ENCODE measurements around the gene BTF3.

The BTF3 gene

DNA sequence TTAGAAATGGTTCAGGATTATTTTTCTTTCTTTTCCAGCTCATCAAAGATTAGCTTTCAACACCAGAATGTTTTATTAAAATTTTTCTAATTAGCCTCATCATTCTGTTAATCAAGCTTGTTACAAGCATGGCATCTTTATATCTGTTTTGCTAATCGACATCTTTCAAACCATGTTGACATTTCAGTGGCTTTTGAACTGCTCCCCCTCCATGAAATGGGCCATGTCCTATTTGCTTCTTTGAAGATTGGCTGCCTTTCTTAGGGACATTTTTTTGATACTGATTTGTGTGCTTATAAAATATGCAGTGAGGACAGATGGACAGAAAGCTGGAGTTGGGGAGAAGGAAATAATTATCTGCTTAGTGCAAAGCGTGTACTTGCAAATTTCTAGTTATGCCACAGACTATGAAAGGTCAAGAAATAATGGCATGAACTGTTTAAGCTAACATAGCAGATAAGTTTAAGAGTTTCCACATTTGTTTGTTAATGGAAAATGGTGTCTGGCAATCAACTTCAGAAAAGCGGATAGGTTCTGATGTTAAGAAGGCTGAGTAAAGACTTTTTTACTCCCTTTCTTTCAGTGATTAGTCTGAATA lies 27.5 kb downstream of the BTF3 start:
- no peak for DNase-seq

DNA sequence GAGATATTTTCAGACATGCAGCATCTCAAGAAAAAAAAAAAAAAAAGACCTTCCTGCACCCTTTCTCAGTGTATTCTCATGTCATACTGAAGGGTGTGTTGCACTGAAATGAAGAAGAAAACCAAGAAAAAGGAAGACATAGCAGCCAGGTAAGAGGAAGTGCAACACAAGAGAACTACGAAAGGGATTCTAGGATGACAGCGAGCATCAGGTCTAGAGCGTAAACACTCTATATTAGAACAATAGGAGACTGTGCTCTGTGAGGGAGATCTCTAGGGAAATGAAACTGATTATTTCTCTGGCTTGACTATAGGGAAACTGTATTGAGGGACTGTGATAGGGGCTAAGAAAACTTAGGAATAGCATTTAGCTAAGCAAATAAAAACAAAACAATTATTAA lies 30.0 kb downstream of the BTF3 start:
- no peak for DNase-seq

DNA sequence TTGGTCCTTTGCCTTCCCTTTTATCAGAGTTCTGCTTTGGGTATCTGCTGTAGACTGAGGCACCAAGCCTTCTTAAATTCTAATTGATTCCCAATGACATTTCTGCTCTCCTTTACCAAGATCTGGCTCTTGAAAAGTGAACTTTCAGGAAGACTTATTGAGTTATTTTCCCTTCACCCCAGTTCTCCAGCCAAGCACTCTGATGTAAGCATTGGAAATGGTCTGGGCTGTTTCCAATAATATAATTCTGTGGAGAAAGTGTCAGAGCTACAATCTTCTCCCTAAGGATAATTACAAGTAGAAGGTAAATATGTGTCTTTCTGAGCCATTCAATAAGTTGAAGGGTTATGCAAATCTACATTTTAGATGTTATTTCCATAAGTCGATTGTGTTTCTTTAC lies 30.8 kb downstream of the BTF3 start:
- DNase-seq: no peak

- DNase-seq: no peak
Observed at GRCh38 chr5:73531356-73531755, 33.1 kb downstream of the BTF3 start.

GRCh38 chr5:73532195-73532594 lies 34.0 kb downstream of the BTF3 start:
- DNase-seq: no peak

GRCh38 chr5:73534011-73534644 lies 35.9 kb downstream of the BTF3 start:
- DNase-seq: no peak

DNA sequence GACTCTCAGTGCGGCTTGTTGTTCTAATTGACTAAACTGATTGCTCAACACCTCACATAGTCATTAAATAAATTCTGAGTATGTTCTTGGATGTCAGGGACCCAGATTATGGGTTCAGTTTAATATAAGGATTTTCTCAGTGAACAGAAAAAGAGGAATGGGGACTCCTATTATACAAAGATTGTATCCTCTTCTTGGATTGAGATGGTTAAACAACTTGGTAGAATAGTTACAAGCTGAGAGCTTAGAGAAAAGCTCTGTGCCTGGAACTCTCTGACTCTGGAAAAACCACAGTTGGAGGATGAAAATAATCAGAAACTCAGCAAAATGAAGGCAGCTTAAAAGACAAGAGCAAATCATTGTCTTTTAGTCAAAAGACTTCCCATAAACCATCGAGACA lies 36.7 kb downstream of the BTF3 start:
- no peak for DNase-seq

GRCh38 chr5:73539730-73540129 lies 41.5 kb downstream of the BTF3 start:
- no peak for DNase-seq

DNA sequence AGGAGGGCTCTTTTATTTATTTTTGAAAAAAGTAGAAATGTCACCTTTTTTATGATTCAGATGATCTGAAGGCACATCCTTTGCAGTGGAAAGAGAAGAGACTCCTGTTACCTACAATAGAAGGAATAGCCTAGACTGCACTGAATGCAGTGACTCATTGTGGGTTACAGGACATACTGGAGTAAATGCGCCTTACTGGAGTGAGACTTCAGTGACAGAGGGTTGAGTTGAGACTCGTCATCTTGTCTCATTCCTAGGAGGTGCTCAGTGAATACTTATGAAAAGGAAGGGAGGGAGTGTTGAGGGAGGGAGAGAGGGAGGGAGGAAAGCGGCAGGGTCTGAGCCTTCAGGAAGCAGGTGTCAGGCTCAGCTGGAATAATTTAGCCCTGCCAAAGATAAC lies 42.0 kb downstream of the BTF3 start:
- DNase-seq: no peak

- no peak for DNase-seq
Observed at GRCh38 chr5:73542020-73542419, 43.8 kb downstream of the BTF3 start.

DNA sequence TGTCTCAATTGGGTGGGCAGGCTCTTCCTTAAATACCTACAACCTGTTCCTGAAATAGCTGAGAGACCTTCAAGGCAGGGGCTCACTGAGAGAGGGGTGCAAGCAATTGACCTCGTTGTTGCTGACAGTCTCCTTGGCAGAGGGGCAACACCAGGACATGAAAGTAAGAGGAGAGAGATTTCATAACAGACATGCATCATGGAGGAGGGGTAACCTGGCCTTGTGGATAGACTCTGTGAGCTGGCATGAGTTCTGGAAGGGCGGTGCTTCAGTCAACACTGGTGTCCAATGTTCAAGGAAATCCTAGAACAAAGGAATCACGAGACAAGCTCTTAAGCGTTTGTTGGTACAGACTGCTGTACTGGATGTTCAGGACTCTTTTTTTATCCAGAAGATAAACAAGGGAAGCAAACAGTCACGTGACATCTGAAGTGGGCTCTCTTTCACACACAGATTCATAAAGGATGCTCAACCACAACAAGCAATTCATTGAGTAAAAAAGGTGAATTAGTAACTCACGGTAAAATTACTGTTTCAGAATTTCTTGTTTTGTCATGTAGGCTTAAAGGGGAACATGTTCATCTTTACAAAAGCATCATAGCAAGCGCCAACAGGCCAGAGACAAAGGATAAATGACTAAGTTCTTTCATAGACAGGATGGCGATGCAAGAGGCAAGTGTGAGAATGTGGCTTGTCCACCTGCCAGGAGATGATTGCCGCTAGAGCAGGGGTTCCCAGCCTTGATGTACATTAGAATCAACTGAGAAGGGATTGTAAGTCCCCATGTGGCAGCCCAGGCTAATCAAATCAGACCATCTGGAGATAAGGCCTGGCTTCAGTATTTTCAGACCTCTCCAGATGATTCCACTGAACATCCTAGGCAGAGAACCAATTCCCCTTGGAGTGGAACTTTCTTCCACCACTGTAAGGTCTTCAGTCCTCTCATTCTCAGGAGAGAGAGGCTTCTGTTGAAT lies 46.5 kb downstream of the BTF3 start:
- no peak for DNase-seq

DNA sequence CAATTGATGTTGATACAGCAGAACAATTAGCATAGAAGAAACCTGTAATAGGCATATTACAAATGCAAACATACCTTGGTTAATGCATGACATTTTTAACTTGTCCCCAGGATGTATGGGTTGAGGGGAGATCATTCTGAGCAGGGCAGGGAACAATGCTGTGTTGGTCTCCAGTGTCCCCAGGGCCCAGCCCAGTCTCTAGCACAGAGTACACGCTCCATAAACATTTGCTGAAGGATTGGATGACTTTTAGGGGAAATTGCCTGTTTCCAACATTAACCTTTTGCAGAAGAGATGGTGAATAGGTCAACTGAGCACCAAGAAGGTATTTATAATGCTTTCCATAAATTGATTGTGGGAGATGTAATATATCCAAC lies 47.1 kb downstream of the BTF3 start:
- DNase-seq: no peak

DNA sequence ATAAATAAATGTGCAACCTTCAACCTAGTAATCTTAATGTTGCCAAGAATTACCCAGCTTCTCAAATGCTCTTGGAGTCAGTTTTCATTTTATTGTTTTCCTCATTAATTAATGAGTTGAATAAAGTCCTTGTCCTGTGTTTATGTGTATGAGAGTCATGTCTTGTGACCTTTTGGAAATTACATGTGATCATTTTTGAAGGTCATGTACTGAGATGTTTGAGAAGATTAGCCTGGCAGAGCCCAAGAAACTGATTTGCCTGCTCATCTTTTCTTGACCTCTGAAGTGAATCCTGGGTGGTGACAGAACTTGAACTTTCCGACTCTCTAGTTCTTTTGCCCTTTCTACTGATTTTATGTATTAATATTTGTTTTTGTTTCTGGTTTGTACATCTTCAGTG lies 51.8 kb downstream of the BTF3 start:
- no peak for DNase-seq

DNA sequence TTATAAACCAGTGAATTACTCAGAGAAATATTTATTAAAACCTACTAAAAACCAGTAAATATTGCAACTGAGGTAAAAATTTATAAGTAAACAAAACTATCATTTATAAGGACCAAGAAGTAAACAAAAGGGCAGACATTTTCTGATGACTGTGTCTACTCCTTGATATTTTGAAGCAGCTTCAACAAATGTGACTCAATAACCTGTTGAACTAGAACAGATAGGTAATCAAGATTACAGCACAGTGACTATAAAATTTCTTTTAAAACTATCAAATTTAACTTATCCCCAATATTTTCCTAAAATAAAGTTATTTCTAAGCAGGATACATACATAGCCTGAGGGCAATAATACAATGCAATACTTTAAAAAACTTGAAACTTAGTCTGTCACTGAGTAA lies 54.4 kb downstream of the BTF3 start:
- no peak for DNase-seq
